Stromal cell of bone marrow (primary cell): Measurements from ENCODE around the gene MEGF8.

Experiments used
- DNase-seq: peaks from one replicate; pipeline ENCODE4 v3.0.0-alpha.2; 2012; ENCODE audit warnings: low read depth

The MEGF8 gene

DNA sequence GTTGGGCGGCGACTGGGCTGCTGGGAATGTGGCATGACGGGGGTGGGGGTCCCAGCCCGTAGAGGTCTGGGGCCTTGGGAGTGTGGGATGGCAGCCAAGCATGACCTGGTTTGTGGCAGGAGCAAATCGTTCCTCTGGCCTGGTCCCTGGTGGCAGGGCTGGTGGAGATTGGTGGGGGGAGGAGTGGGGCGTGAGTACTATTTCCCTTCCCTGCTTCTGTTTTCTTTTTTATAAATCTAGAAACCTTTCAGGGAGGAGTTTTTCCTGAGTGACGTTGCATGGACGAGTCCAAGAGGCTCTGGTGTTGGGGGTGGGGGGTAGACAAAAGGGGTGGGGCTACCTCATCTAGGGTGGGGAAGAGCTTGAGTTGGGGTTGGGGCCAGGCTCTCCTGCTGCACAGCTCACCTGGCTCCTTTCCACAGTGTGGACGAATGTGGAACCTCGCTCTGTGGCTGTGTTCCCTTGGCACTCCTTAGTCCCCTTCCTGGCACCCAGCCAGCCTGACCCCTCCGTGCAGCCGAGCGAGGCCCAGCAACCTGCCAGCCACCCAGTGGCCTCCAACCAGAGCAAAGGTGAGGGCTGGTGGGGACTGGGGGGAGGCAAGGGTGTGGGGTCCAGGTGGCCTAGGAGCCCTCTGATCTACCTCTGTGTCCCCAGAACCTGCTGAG is 39.0 kb upstream of the MEGF8 start:
- DNase-seq = no peak

DNA sequence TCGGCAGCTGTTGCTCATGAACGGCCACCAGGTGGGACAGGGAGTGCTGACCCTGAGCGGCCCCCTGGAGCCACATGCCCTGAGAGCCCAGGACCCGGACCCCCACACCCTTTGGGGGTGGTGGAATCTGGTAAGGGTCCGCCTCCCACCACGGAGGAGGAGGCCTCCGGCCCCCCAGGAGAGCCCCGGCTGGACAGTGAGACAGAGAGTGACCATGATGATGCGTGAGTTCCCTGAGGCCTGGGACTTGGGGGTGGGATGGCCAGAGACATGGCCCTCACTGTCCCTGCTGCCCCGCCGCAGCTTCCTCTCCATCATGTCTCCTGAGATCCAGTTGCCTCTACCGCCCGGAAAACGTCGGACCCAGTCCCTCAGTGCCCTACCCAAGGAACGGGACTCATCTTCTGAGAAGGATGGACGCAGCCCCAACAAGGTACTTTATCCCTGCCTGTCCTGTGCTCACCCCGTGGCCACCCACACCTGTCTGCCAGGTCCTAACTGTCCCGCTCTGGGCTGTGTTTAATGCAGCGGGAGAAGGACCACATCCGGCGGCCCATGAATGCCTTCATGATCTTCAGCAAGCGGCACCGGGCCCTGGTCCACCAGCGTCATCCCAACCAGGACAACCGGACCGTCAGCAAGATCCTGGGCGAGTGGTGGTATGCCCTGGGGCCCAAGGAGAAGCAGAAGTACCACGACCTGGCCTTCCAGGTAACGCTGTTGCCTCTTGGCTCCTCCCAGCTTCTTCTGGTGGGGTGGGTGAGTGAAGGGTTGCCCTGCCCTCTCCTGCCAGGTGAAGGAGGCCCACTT is 38.2 kb upstream of the MEGF8 start:
- no peak for DNase-seq

DNA sequence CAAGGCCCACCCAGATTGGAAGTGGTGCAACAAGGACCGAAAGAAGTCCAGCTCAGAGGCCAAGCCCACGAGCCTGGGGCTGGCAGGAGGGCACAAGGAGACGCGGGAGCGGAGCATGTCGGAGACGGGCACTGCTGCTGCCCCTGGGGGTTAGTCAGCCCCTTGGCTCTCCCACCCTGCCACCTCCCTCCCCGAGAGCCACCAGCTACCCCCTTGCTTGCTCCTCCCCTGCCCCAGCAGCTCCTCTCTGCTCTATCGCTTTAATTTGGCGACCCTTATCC is 37.7 kb upstream of the MEGF8 start:
- DNase-seq = no peak

DNA sequence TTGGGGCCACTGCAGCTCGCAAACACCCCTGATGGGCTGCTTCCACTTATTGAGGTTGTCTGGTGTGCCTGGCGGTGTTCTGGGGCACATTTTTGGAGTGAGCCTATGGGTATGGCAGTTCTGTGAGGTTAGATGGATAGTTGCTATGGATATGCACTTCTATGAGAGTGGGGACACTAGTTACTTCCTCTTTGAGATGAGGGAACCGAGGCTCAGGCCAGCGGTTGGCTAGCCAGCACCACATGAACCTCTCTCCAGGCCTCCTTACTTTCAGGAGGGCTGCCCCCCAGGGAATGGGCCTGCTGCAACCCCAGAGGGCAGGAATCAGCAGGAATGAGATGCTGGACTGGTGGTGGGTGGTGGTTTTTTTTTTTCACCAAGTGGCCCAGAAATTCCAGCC is 37.0 kb upstream of the MEGF8 start:
- DNase-seq = no peak

DNA sequence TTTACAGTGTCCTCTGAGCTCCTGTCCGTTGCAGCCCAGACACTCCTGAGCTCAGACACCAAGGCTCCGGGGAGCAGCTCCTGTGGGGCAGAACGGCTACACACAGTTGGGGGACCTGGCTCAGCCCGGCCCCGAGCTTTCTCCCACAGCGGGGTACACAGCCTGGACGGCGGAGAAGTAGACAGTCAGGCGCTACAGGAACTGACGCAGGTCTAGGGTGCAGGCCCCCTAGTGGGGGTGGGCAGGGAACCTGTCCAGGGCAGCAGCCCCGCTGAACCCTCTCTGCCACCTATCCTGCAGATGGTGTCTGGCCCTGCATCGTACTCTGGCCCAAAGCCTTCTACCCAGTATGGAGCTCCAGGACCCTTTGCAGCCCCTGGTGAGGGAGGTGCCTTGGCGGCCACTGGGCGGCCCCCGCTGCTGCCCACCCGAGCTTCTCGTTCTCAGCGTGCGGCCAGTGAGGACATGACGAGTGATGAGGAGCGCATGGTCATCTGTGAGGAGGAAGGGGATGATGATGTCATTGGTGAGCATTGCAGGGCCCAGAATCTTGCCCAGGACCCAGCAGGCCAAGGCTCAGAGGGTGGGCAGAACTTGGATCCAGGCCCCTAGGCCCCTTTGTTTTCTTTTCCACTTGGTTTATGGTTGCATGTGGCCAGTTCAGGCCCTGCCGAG is 36.4 kb upstream of the MEGF8 start:
- DNase-seq = no peak

DNA sequence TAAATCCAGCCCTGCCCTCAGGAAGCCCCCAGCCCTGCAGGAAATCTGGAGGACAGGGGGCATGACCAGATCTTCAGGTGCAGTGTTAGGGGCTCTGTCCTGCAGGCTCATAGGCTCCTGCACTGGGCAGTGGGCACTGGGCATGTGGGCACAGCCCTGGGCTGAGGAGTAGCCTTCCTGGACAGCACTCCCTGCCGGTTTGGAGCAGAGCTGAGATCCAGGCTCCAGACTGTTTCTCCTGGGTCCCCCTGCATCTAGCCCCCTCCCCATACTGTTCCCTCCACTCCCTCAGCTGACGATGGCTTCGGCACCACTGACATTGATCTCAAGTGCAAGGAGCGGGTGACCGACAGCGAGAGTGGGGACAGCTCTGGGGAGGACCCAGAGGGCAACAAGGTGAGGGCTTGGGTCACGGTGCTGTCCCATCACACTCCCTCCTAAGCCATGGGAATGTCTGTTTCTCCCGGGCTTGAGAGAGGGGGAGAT is 35.8 kb upstream of the MEGF8 start:
- DNase-seq = no peak

DNA sequence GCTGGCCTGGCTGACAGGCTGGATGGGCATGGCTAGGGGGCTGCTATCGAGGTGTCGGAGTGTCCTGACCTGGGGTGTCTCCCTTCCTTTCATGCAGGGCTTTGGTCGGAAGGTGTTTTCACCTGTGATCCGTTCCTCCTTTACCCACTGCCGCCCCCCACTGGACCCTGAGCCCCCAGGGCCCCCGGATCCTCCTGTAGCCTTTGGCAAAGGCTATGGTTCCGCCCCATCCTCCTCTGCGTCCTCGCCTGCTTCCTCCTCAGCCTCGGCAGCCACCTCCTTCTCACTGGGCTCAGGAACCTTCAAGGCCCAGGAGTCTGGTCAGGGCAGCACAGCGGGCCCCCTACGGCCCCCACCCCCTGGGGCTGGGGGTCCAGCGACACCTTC is 35.3 kb upstream of the MEGF8 start:
- no peak for DNase-seq

DNA sequence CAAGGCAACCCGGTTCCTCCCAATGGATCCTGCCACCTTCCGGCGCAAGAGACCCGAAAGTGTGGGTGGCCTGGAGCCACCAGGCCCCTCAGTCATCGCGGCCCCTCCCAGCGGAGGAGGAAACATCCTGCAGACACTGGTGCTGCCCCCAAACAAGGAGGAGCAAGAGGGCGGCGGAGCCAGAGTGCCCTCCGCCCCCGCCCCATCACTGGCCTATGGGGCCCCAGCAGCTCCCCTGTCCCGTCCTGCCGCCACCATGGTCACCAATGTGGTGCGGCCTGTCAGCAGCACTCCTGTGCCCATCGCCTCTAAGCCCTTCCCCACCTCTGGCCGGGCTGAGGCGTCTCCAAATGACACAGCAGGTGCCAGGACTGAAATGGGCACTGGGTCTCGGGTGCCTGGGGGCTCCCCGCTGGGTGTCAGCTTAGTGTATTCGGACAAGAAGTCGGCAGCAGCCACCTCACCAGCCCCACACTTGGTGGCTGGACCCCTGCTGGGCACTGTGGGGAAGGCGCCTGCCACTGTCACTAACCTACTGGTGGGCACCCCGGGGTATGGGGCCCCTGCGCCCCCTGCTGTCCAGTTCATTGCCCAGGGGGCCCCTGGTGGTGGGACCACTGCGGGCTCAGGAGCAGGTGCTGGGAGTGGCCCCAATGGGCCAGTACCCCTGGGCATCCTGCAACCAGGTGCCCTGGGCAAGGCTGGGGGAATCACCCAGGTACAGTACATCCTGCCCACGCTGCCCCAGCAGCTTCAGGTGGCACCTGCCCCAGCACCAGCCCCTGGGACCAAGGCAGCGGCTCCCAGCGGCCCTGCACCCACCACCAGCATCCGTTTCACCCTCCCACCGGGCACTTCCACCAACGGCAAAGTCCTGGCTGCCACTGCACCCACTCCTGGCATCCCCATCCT is 34.7 kb upstream of the MEGF8 start:
- DNase-seq = no peak

DNA sequence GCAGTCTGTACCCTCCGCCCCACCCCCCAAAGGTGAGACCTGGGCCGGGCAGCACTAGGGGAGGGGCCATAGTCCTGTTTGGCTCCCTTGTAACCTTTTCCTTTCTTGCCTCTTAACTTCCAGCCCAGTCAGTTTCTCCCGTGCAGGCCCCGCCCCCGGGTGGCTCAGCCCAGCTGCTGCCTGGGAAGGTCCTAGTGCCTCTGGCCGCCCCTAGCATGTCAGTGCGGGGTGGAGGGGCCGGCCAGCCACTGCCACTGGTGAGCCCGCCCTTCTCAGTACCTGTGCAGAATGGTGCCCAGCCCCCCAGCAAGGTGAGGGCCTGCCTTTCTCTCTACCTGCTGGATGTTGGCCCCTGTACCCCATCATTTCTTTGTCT is 34.0 kb upstream of the MEGF8 start:
- DNase-seq = no peak

DNA sequence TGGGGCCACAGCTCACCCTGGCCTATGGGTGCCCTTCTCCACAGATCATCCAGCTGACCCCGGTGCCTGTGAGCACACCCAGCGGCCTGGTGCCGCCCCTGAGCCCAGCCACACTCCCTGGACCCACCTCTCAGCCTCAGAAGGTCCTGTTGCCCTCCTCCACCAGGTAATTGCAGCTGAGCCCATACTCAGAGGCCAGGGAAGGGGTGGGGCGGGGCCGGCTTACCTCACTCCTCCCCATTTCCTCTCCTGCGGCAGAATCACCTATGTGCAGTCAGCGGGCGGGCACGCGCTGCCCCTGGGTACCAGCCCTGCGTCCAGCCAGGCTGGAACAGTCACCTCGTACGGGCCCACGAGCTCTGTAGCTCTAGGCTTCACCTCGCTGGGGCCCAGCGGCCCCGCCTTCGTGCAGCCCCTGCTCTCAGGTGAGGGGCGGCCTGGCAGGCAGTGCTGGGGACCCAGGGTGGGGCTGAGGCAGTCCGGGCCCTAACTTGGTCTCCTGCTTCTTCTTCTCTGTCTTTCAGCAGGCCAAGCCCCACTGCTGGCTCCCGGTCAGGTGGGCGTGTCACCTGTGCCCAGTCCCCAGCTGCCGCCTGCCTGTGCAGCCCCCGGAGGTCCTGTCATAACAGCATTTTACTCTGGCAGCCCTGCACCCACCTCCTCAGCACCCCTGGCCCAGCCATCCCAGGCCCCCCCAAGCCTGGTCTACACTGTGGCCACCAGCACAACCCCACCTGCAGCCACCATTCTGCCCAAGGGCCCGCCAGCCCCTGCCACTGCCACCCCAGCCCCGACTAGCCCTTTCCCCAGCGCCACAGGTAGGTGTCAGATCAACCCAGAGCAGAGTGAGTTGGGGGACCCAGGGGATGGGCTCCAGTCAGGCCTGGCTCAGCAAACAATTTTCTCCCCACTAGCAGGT is 33.1 kb upstream of the MEGF8 start:
- no peak for DNase-seq

DNA sequence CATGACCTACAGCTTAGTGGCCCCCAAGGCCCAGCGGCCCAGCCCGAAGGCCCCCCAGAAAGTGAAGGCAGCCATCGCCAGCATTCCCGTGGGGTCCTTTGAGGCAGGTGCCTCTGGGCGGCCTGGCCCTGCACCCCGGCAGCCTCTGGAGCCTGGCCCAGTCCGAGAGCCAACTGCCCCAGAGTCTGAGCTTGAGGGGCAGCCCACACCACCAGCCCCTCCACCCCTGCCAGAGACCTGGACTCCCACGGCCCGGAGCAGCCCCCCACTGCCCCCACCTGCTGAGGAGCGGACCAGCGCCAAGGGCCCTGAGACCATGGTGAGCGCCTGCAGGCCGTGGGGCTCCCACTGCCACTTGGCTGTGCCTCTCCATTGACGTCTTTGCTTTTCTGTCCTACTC is 32.5 kb upstream of the MEGF8 start:
- no peak for DNase-seq

DNA sequence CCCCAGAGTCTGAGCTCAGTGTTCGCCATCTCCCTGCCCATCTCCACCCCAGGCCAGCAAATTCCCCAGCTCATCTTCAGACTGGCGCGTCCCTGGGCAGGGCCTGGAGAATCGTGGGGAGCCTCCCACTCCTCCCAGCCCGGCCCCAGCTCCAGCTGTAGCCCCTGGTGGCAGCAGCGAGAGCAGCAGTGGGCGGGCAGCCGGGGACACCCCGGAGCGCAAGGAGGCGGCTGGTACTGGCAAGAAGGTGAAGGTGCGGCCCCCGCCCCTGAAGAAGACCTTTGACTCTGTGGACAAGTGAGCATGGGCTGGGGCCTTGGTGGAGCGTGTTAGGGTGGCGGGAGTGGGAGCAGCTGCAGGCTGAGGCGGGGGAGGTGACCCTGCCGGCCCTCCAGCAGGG is 31.9 kb upstream of the MEGF8 start:
- DNase-seq = no peak

DNA sequence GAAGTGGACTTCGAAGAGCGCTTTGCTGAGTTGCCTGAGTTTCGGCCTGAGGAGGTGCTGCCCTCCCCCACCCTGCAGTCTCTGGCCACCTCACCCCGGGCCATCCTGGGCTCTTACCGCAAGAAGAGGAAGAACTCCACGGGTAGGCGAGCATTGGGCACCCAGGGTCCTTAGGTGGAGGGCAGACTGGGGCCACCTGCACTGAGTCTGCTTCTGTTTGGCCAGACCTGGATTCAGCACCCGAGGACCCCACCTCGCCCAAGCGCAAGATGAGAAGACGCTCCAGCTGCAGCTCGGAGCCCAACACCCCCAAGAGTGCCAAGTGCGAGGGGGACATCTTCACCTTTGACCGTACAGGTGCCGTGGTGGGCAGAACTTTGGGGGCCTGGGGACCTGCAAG is 31.5 kb upstream of the MEGF8 start:
- no peak for DNase-seq

DNA sequence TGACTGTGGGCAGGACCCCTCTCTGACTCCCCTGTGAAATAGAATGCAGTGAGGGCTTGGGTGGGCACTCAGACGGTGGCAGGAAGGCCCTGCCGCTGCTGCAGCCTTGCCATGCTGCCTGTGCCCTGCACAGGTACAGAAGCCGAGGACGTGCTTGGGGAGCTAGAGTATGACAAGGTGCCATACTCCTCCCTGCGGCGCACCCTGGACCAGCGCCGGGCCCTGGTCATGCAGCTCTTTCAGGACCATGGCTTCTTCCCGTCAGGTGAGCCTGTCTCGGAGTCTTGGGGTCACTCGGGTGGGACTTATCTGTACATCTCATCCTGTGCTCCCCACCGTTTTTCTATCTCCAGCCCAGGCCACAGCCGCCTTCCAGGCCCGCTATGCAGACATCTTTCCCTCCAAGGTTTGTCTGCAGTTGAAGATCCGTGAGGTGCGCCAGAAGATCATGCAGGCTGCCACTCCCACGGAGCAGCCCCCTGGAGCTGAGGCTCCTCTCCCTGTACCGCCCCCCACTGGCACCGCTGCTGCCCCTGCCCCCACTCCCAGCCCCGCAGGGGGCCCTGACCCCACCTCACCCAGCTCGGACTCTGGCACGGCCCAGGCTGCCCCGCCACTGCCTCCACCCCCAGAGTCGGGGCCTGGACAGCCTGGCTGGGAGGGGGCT is 30.8 kb upstream of the MEGF8 start:
- no peak for DNase-seq

DNA sequence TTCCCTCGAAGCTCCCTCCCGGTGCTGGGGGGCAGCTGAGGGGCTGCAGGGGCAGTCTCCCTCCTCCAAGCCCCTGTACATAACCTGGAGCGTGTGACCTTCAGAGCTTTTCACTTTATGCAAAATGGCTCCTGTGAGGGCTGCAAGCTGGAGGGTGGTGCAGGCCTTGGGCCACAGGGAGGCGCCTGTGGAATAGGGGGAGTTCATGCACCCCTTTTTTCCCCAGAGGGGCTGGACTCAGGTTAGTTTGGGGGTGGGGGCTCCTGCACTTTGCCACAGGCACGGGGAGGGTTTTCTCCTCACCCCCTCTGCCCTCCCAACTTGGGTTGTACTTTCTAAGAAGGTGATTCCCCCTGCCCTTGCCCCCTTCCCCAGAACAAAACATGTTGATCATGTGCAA is 30.1 kb upstream of the MEGF8 start:
- no peak for DNase-seq

DNA sequence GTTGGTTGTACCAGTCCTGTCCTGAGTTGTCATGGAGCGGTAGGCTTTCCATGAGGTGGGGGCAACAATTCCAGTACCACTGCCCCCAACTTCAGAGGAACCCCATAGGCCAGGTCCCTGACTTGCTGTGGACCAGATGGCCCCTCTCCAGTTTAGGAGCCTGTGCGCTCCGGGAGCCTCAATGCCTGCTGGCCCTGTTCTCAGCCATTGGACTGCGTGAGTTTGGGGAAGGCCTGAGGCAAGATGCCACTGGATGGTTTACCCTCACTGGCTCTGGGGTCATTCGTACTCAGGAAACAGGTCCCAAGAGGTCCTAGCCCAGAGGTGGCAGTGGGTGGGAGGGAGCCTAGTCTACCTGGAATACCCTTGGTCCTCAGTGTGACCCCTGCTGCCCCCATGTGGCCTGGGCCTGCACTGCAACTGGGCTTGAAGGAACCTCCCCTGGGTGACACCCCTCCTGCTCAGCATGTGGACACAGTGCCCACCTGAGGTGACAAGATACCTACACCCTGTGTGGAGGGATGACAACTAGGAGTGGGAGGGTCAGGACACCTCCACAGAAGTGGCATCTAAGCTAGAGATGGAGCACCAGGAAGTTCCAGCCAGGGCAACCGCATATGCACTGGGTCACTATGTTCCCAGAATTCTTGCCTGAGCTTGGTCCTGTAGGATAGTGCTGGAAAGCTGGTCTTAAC is 29.5 kb upstream of the MEGF8 start:
- DNase-seq = no peak

DNA sequence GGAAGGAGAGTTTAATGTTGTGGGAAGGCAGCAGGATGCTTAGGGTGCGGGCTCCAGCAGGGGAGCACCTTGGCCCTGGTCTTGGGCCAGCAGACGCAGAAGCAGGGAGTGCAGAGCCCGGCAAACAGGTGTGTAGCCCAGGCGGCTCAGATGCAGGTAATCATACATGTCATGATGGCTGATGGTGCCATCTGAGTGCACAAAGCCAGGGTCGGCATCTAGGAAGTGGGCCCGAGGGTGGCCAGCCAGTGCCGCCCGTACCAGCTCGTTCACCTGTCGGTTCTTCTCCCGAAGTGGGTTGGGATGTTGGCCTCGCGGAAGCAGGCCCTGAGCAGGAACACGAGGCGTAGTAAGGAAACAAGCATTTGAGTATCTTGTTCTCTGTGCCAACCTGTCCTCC is 28.4 kb upstream of the MEGF8 start:
- no peak for DNase-seq

DNA sequence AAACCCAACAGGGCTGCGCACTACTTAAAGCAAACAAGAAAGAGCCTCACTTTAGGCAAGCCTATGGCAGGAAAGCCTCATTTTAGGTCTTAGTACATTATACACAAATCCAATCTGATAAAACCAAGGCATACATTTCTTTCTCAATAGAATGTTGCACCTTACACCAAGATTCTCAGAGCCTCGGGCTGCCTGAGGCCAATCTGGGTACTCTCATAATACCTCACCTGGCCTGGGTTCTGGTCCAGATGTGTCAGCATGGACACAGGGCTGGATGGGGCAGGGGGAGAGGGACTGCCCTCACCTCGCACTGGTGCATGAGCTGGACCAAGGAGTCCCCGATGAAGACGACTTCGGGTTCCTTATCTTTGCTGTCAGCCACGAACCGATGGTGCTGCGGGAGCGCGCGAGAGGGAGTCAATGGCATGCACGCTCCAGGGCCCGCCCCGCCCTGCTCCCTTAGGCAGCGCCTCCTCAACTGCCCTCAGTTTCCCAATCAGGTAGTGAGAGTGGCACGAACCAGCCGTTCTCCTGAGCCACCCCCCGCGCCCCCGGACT is 23.7 kb upstream of the MEGF8 start, which contains the start of gene PRR19:
PRR19 (plus strand) TSS at position 487 of the 558 bp plus-strand sequence. CDS start 7,453 bp downstream, outside the sequence.
- DNase-seq = no peak

DNA sequence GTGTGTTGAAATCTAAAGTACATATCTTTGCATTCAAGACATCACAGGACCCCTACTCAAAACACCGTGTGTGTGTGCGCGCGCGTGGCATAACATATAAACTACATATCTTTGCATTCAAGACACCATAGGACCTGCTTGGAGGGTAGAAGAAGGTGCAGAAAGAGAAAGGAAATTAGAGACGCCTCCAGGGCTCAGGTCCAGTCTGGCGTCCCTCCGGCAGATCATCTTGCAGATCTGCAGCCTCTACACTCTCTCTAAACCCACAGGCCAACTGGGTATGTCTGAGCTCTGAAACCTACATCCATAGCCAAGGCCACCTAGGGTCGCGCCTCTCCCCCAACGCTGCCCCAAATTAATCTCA is 22.4 kb upstream of the MEGF8 start:
- no peak for DNase-seq

DNA sequence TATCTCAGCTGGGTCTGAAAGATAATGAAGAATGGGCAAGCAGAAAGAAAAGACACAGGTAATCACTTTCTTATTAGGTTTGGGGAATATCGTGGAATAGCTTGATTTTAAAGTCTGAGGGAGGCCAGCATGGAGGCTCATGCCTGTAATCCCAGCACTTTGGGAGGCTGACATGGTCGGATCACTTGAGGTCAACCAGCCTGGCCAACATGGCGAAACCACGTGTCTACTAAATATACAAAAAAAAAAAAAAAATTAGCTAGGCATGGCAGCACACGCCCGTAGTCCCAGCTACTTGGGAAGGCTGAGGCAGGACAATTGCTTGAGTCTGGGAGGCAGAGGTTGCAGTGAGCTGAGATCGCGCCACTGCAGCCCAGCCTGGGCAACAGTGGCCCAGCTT is 21.6 kb upstream of the MEGF8 start:
- DNase-seq = no peak
